ENCODE measurements around the gene C6orf47. TPM values are rescaled to one million over a fixed set of nuclear protein-coding genes. Genes with fewer than 3 reads are reported as not detected.
A peak's percentile ranks its signal among the peaks of the same experiment; 100 is the strongest.

Gene C6orf47
- total RNA-seq, 1 donor from 2014 or later = 23.6 TPM

DNA sequence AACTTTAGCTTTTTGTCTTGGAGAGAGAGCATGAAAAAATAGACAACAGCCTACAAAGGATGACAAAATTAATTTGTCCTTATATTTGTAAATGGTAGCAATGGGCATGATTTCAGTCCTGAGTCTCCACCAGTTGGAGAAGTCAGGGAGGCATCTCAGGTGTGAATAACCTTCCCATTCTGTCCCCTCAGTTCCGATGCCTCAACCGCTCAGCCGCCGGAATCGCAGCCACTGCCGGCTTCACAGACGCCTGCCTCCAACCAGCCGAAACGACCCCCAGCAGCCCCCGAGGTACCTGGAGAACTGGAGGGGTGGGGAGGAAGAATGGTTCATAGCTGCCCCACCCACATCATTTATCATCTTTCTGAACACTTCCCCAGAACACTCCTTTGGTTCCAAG is 36.5 kb downstream of the C6orf47 start:
- Mint-ChIP-seq H3K4me3 (ENCODE audit: low read depth) (no peak overlapping the region), H3K27me3 (no peaks in the 10 kb centered on the region), H3K4me1 (ENCODE audit: low read depth) (peaks cover 14% of the 10 kb centered on the region), H3K9me3 (ENCODE audit: low read depth) (no peaks in the 10 kb centered on the region), H3K27ac (peak overlapping the region; percentile 50), H3K36me3 (ENCODE audit: insufficient read depth) (peaks cover 38% of the 10 kb centered on the region)
- TF ChIP-seq, protein P1, sequence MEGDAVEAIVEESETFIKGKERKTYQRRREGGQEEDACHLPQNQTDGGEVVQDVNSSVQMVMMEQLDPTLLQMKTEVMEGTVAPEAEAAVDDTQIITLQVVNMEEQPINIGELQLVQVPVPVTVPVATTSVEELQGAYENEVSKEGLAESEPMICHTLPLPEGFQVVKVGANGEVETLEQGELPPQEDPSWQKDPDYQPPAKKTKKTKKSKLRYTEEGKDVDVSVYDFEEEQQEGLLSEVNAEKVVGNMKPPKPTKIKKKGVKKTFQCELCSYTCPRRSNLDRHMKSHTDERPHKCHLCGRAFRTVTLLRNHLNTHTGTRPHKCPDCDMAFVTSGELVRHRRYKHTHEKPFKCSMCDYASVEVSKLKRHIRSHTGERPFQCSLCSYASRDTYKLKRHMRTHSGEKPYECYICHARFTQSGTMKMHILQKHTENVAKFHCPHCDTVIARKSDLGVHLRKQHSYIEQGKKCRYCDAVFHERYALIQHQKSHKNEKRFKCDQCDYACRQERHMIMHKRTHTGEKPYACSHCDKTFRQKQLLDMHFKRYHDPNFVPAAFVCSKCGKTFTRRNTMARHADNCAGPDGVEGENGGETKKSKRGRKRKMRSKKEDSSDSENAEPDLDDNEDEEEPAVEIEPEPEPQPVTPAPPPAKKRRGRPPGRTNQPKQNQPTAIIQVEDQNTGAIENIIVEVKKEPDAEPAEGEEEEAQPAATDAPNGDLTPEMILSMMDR (IDR thresholded peaks at IDR 0.05; ENCODE audit: unreplicated experiment) = no peak
- DNase-seq (ENCODE audit: low spot score, unreplicated experiment) = no peak

DNA sequence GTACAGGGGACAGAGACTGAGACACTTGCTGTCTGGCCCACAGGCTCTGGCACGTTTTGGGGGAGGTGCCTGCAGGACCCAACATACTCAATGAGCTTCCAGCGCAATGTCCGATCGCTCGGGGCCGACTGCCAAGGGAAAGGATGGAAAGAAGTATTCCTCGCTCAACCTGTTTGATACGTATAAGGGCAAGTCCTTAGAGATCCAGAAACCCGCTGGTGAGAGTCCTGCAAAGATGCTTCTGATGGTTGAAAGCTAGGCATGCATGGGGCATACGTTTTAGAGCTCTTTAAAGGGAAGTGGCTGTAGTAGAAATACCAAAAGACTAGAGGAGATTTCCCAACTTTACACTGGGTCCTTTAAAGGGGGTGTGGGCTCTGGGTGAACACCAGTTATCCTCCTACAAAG is 37.9 kb downstream of the C6orf47 start:
- peaks cover 14% of the 10 kb centered on the region for H3K4me1 Mint-ChIP-seq (ENCODE audit: low read depth)
- H3K36me3 Mint-ChIP-seq (ENCODE audit: insufficient read depth) = peaks cover 32% of the 10 kb centered on the region
- TF ChIP-seq, protein P1 (IDR thresholded peaks at IDR 0.05; ENCODE audit: unreplicated experiment) = no peak
- H3K9me3 Mint-ChIP-seq (ENCODE audit: low read depth) = no peaks in the 10 kb centered on the region
- H3K27me3 Mint-ChIP-seq = no peaks in the 10 kb centered on the region
- peak overlapping the region; percentile 96 for H3K27ac Mint-ChIP-seq
- peak overlapping the region; percentile 89 for H3K4me3 Mint-ChIP-seq (ENCODE audit: low read depth)
- DNase-seq (ENCODE audit: low spot score, unreplicated experiment) = no peak

DNA sequence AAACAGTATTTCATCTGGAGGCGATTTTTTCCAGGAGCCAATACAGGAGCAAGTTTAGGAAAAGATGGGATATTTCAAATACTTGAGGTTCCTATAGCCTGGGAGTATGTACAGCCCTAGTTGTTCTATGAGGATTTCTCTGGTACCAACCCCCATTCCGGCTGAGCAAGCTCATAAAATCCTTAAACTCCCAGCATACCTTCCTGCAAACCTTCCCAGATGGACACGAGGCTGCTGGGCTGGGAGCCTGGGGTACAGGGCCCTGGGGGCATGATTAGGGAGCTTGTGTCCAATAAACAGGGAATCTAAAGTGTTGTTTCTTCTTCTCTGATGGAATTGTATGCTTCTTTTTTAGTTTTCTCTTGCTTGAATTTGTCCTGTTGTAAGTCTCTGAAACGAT is 38.6 kb downstream of the C6orf47 start:
- DNase-seq (ENCODE audit: low spot score, unreplicated experiment) = no peak
- H3K4me3 Mint-ChIP-seq (ENCODE audit: low read depth) = peak overlapping the region; percentile 89
- H3K27ac Mint-ChIP-seq = peak overlapping the region; percentile 96
- peaks cover 26% of the 10 kb centered on the region for H3K36me3 Mint-ChIP-seq (ENCODE audit: insufficient read depth)
- H3K4me1 Mint-ChIP-seq (ENCODE audit: low read depth) = peaks cover 14% of the 10 kb centered on the region
- no peaks in the 10 kb centered on the region for H3K9me3 Mint-ChIP-seq (ENCODE audit: low read depth)
- TF ChIP-seq, protein P1 (IDR thresholded peaks at IDR 0.05; ENCODE audit: unreplicated experiment) = no peak
- H3K27me3 Mint-ChIP-seq = no peaks in the 10 kb centered on the region

DNA sequence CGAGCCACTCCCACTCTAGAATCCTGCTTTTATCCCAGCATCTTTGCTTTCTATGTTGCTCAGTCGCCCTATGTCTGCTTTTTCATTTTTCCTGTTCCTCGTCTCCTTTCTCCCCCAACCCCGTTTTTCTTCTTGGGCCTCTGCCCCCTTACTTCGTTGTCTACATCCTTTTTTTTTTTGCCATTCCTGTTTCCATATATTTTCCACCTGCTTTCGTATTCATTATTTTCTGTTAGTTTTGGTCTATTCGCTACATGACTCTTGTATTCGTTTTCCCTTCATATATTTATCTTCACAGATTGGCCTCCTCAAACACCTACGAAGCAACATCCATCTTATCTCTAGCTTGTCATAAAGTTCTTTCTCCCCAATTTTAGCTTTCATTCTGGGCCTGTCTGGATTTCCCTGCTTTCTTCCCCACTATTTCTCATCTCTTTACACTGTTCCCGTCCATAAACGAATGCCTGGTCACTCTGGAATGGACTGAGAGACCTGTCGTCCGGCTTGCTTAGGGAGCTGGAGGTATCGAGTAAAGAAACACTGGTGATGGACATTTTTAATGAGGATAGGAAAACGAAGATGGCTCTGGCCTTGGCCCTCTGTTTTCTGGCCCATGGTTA is 39.1 kb downstream of the C6orf47 start:
- Mint-ChIP-seq H3K27ac (peak overlapping the region; percentile 96), H3K9me3 (ENCODE audit: low read depth) (no peaks in the 10 kb centered on the region), H3K36me3 (ENCODE audit: insufficient read depth) (peaks cover 23% of the 10 kb centered on the region), H3K4me1 (ENCODE audit: low read depth) (peaks cover 14% of the 10 kb centered on the region), H3K4me3 (ENCODE audit: low read depth) (peak overlapping the region; percentile 89), H3K27me3 (no peaks in the 10 kb centered on the region)
- no peak for DNase-seq (ENCODE audit: low spot score, unreplicated experiment)
- TF ChIP-seq, protein P1 (IDR thresholded peaks at IDR 0.05; ENCODE audit: unreplicated experiment) = no peak

DNA sequence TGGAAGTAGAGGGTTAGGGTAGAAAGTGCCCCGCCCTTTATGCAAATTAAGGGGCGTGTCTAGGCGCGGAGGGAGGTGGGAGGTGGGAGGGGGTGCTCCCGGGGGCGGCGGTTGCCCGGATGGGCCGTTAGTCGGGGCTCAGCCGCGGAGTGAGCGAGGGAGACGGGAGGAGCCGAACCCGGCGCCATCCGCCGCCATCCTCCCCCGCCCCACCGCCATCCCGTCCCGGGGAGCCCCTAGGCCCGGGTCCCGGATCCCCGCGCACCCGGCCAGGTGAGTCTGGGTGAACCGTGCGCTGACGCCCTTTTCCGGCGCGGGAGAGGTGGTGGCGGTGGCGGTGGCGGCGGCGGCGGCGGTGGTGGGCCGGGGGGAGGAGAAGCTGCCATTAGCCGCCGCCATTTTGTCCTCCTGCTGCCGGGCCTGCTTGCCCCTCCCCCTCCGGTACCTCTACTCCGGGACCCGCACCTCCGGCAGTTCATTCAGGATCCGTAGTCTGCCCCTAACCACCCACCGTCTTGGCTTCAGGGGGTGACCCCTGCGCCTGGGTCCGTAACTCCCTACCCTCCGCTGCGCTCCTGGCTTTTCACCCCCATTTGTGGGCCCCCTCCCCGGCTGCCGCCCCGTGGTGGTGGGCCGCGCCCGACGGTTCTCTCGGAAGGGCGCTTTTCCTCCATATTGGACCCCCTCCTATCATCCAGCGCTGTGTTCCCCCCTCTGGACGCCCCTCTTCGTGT is 39.8 kb downstream of the C6orf47 start, which contains the start of gene PRRC2A:
TSS of gene PRRC2A (plus strand) at position 130 of the 734 bp plus-strand sequence. CDS start 2,075 bp downstream, outside the sequence.
- Mint-ChIP-seq H3K9me3 (ENCODE audit: low read depth) (no peaks in the 10 kb centered on the region), H3K27ac (peak within 1 kb of the TSS; percentile 98)
- TF ChIP-seq, protein P1 (IDR thresholded peaks at IDR 0.05; ENCODE audit: unreplicated experiment) = no peak

More for the DNA sequence above, 39.8 kb downstream of the C6orf47 start, which contains the start of gene PRRC2A:
- H3K27me3 Mint-ChIP-seq = no peaks in the 10 kb centered on the region
- peaks cover 16% of the 10 kb centered on the region for H3K36me3 Mint-ChIP-seq (ENCODE audit: insufficient read depth)
- H3K4me1 Mint-ChIP-seq (ENCODE audit: low read depth) = peaks cover 14% of the 10 kb centered on the region
- peak; percentile 91 for DNase-seq (ENCODE audit: low spot score, unreplicated experiment)
- peak within 1 kb of the TSS; percentile 89 for H3K4me3 Mint-ChIP-seq (ENCODE audit: low read depth)

Measured in progenitor cell of endocrine pancreas (in vitro differentiated cells).